ENCODE data around the gene SAP30.

DNA sequence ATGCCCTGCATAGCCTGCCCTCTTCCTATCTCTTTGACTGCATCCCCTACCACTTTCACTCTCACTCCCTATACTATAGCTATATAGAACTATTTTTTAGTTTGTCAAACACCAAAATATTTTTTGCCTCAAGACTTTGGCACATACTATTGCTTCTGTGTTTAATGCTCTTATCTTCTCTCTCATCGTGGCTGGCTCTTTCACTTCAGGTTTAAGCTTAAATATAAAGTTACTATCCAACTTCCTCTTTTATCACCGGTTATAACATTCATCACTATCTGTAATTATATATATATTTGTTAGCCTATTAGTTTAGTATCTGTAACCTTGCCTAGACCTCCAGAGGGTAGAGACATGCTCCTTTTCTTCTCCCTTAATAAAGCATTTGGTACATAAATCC lies 25.1 kb upstream of the SAP30 start:
- TF ChIP-seq POLR2AphosphoS5 (IDR thresholded peaks at IDR 0.05) (no peak), POLR2A (IDR thresholded peaks at IDR 0.05) (no peak), CTCF (IDR thresholded peaks at IDR 0.05) (no peak)
